K562 (cell line): ENCODE data around the gene ZCCHC14.
"Not testable (repeated sequence)": the region's sequence is repeated elsewhere in the genome, so short reads cannot be mapped to it uniquely, and the experiment has no call there.

Experiments used
- ARNT ChIP-seq, 2 experiments: fragments of 450-650 bp; IDR thresholded peaks; 2 replicates each; pipeline ENCODE4 v1.6.1; 2016; ENCODE audit warnings: mild to moderate bottlenecking in 1 of 2
- EZH2 ChIP-seq: IDR thresholded peaks from 2 replicates; pipeline ENCODE4 v1.6.1; 2012; ENCODE audit warnings: low read depth, mild to moderate bottlenecking, inconsistent platforms, low read length, borderline replicate concordance
- L3MBTL2 ChIP-seq: fragments of 450-650 bp; IDR thresholded peaks from 2 replicates; pipeline ENCODE4 v1.6.1; 2016; ENCODE audit warnings: mild to moderate bottlenecking, moderate library complexity
- NR1H2 ChIP-seq: sonication (generic); formaldehyde crosslinking; IDR thresholded peaks from 2 replicates; pipeline ENCODE4 v1.4.0; 2020; ENCODE audit warnings: mild to moderate bottlenecking, missing genetic modification reagents
- NR2C1 ChIP-seq, 2 experiments: fragments of 450-650 bp; IDR thresholded peaks; 2 replicates each; pipeline ENCODE4 v1.6.1; 2017; ENCODE audit warnings: mild to moderate bottlenecking in 2 of 2, antibody characterized with exemption in 1 of 2, inconsistent platforms in 1 of 2, missing compliant biosample characterization in 1 of 2, missing genetic modification characterization in 1 of 2
- RBM39 ChIP-seq: fragments of 200-400 bp; formaldehyde crosslinking; optimal IDR thresholded peaks from 2 replicates; pipeline ENCODE3; 2018; ENCODE audit warnings: low read depth, low read length
- SRF ChIP-seq, 2 experiments: fragments of 250-450, 450-650 bp in 1 of 2; sonication (Bioruptor Pico) in 1 of 2; sonication (generic) in 1 of 2; formaldehyde crosslinking; IDR thresholded peaks; 2 replicates each; pipeline versions ENCODE4 v1.5.0 to v1.5.1; 2020 to 2022; ENCODE audit warnings: mild to moderate bottlenecking in 1 of 2, missing genetic modification reagents in 1 of 2
- ZNF561 ChIP-seq: fragments of 450-650 bp; formaldehyde crosslinking; conservative IDR thresholded peaks from 2 replicates; pipeline ENCODE4 v1.4.0; 2020; ENCODE audit warnings: mild to moderate bottlenecking, moderate library complexity
- TF ChIP-seq, protein P1 (sequence below), 3 experiments: fragments of 200-800 bp in 1 of 3; sonication (Bioruptor generic) in 1 of 3; sonication (generic) in 1 of 3; formaldehyde crosslinking in 1 of 3; IDR thresholded peaks; 2 replicates each; pipeline versions ENCODE4 v1.6.1 to v1.8.0; 2016 to 2022; ENCODE audit warnings: mild to moderate bottlenecking in 2 of 3, missing compliant biosample characterization in 2 of 3, missing genetic modification characterization in 2 of 3, missing genetic modification reagents in 1 of 3
- TF ChIP-seq, protein P2 (sequence below): fragments of 250-450 bp; sonication (Bioruptor Pico); IDR thresholded peaks from 2 replicates; pipeline ENCODE4 v1.4.0; 2020; ENCODE audit warnings: mild to moderate bottlenecking, moderate library complexity
- TF ChIP-seq, protein P3 (sequence below): sonication (generic); formaldehyde crosslinking; IDR thresholded peaks from 2 replicates; pipeline ENCODE4 v1.8.1; 2023; ENCODE audit warnings: mild to moderate bottlenecking, missing genetic modification reagents

DNA sequence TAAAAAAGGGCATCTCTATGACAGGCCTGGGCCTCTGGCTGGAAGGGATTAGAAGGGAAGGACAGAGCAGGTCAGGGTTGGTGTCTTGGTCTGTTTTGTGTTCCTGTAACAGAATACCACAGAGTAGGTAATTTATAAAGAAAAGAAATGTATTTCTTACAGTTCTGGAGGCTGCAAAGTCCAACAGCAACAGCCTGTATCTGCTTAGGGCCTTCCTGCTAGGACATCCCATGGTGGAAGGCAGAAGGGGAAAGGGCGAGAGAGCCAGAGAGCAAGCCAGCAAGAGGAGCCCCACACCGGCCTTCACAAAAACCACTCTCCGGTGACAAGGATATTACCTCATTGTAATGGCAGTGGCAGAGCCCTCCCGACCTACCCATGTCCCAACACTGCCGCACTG is 11.1 kb downstream of the ZCCHC14 start:
- not testable (repeated sequence) for TF ChIP-seq ARNT (IDR thresholded peaks at IDR 0.05); RBM39; ZNF561 (CRISPR knock-in tag); NR1H2 (CRISPR knock-in tag); EZH2; SRF (CRISPR knock-in tag; IDR thresholded peaks at IDR 0.05); L3MBTL2; NR2C1 (IDR thresholded peaks at IDR 0.05); NR2C1 (tag; IDR thresholded peaks at IDR 0.05)
- TF ChIP-seq, protein P1, sequence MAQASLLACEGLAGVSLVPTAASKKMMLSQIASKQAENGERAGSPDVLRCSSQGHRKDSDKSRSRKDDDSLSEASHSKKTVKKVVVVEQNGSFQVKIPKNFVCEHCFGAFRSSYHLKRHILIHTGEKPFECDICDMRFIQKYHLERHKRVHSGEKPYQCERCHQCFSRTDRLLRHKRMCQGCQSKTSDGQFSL (CRISPR knock-in tag; IDR thresholded peaks at IDR 0.05): not testable (repeated sequence)
- TF ChIP-seq, protein P1 (tag; IDR thresholded peaks at IDR 0.05): not testable (repeated sequence)
- TF ChIP-seq, protein P2, sequence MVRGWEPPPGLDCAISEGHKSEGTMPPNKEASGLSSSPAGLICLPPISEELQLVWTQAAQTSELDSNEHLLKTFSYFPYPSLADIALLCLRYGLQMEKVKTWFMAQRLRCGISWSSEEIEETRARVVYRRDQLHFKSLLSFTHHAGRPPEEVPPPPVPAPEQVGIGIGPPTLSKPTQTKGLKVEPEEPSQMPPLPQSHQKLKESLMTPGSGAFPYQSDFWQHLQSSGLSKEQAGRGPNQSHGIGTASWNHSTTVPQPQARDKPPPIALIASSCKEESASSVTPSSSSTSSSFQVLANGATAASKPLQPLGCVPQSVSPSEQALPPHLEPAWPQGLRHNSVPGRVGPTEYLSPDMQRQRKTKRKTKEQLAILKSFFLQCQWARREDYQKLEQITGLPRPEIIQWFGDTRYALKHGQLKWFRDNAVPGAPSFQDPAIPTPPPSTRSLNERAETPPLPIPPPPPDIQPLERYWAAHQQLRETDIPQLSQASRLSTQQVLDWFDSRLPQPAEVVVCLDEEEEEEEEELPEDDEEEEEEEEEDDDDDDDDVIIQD (CRISPR knock-in tag): not testable (repeated sequence)
- TF ChIP-seq, protein P3, sequence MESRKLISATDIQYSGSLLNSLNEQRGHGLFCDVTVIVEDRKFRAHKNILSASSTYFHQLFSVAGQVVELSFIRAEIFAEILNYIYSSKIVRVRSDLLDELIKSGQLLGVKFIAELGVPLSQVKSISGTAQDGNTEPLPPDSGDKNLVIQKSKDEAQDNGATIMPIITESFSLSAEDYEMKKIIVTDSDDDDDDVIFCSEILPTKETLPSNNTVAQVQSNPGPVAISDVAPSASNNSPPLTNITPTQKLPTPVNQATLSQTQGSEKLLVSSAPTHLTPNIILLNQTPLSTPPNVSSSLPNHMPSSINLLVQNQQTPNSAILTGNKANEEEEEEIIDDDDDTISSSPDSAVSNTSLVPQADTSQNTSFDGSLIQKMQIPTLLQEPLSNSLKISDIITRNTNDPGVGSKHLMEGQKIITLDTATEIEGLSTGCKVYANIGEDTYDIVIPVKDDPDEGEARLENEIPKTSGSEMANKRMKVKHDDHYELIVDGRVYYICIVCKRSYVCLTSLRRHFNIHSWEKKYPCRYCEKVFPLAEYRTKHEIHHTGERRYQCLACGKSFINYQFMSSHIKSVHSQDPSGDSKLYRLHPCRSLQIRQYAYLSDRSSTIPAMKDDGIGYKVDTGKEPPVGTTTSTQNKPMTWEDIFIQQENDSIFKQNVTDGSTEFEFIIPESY: not testable (repeated sequence)
